NT2/D1 (cell line): ENCODE data around the gene RASAL2.
"Not testable (repeated sequence)": the region's sequence is repeated elsewhere in the genome, so short reads cannot be mapped to it uniquely, and the experiment has no call there.

Experiments used
- DNase-seq: peaks from one replicate; pipeline ENCODE4 v3.0.0-alpha.2; 2011; ENCODE audit warnings: low read depth, low spot score
- H3K27me3 ChIP-seq: 2 replicates; pipeline ENCODE4 v1.6.0; 2011; ENCODE audit warnings: mild to moderate bottlenecking; ENCODE audit not compliant: insufficient read length, insufficient read depth
- H3K36me3 ChIP-seq: 2 replicates; pipeline ENCODE4 v1.6.1; 2011; ENCODE audit warnings: mild to moderate bottlenecking, low read length, mixed read lengths; ENCODE audit not compliant: insufficient read depth, insufficient read length
- H3K4me1 ChIP-seq: 2 replicates; pipeline ENCODE4 v1.5.1; 2011; ENCODE audit not compliant: insufficient read depth, insufficient read length
- H3K4me3 ChIP-seq: 2 replicates; pipeline ENCODE4 v1.5.1; 2011; ENCODE audit warnings: low read depth; ENCODE audit not compliant: insufficient read length
- H3K9ac ChIP-seq: 2 replicates; pipeline ENCODE4 v1.6.0; 2011; ENCODE audit warnings: low read depth; ENCODE audit not compliant: insufficient read length
- H3K9me3 ChIP-seq: 2 replicates; pipeline ENCODE4 v1.5.1; 2011; ENCODE audit warnings: mild to moderate bottlenecking, low read length; ENCODE audit not compliant: insufficient read depth
- SUZ12 ChIP-seq: IDR thresholded peaks from 2 replicates; pipeline ENCODE4 v1.6.1; 2011; ENCODE audit not compliant: insufficient read length, insufficient read depth; ENCODE audit errors: extremely low read depth
- YY1 ChIP-seq: IDR thresholded peaks from 2 replicates; pipeline ENCODE4 v1.6.1; 2011; ENCODE audit not compliant: insufficient read length, insufficient read depth
- ZNF274 ChIP-seq: IDR thresholded peaks from 2 replicates; pipeline ENCODE4 v1.6.1; 2011; ENCODE audit warnings: mild to moderate bottlenecking, low read depth, low read length

Gene RASAL2

DNA sequence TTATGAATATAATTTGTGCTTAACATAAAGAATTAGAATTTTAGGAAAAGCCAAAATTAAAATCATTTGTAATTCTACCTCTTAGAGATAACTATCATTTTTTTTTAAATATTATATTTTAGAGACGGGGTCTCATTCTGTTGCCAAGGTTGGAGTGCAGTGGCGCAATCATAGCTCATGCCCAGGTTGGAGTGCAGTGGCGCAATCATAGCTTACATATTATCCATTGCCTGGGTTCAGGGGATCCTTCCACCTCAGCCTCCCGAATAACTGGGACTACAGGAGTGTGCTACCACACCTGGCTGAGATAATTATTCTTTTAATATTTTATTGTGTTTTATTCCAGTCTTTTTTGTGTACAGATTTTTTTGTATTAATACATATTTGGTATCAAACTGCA, 8.3 kb downstream of the RASAL2 start:
- TF ChIP-seq SUZ12 = no peak

DNA sequence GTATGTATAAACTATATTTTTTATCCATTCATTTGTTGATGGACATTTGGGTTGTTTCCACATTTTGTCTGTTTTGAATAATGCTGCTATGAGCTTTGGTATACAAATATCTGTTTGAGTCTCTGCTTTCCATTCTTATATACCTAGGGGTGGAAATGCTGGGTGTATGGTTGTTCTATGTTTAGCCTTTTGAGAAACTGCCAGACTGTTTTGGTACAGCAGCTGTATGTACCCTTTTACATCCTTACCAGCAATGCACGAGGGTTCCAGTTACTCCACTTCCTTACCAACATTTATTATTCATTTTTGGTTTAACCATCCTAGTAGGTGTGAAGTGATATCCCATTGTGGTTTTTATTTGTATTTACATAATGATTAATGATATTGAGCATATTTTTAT, 13.9 kb downstream of the RASAL2 start:
- H3K9me3 ChIP-seq = no peaks in the 10 kb centered on the region
- H3K4me3 ChIP-seq = no peak overlapping the region
- DNase-seq = no peak
- TF ChIP-seq YY1 (no peak), SUZ12 (no peak), ZNF274 (no peak)
- peaks cover 2% of the 10 kb centered on the region for H3K36me3 ChIP-seq
- no peaks in the 10 kb centered on the region for H3K27me3 ChIP-seq
- H3K4me1 ChIP-seq = no peaks in the 10 kb centered on the region
- H3K9ac ChIP-seq = no peak overlapping the region

More for the DNA sequence above, 8.3 kb downstream of the RASAL2 start:
- Histone ChIP-seq H3K4me3 (no peak overlapping the region), H3K27me3 (no peaks in the 10 kb centered on the region), H3K4me1 (no peaks in the 10 kb centered on the region), H3K9ac (no peak overlapping the region), H3K9me3 (no peaks in the 10 kb centered on the region), H3K36me3 (no peaks in the 10 kb centered on the region)
- DNase-seq = no peak

DNA sequence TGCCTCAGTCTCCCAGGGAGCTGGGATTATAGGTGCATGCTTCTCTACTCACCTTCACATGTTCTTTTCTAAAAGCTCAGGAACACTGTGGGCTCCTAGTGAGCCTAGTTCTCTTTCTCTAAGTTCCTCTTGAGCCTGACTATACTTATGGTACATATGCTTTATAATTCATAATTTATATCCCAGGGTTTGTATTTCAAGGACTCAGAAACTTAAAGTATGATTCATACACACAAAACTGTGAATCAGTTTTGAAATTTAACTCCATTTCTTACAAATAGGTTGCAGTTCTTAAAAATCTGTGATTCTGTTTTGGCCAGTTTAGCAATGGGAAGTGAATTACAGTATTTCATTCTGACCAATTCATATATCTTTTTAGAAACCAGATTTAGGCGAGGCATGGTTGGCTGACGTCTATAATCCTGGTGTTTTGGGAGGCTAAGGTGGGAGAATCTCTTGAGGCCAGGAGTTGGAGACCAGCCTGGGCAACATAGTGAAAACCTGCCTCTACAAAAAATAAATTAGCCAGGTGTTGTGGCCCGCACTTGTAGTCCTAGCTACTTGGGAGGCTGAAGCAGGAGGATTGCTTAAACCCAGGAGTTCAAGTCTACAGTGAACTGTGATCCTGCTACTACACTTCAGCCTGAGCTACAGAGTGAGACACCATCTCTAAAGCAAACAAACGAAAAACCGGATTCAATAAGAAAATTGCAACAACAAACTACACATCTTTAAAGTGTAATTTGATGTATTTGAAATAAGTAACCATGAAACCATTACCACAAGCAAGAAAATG, 15.6 kb downstream of the RASAL2 start:
- Histone ChIP-seq H3K4me1 (peaks cover 3% of the 10 kb centered on the region), H3K27me3 (no peaks in the 10 kb centered on the region), H3K9ac (no peak overlapping the region), H3K9me3 (no peaks in the 10 kb centered on the region), H3K4me3 (no peak overlapping the region), H3K36me3 (peaks cover 2% of the 10 kb centered on the region)
- no peak for DNase-seq
- TF ChIP-seq SUZ12 = no peak
- no peak for TF ChIP-seq YY1
- no peak for TF ChIP-seq ZNF274

GRCh38 chr1:178115260-178115659, 21.4 kb downstream of the RASAL2 start:
- Histone ChIP-seq H3K27me3 (no peaks in the 10 kb centered on the region), H3K4me3 (no peak overlapping the region), H3K9ac (no peak overlapping the region), H3K9me3 (peaks cover 6% of the 10 kb centered on the region; the same call in 1 of the 2 replicates), H3K36me3 (no peaks in the 10 kb centered on the region), H3K4me1 (peaks cover 3% of the 10 kb centered on the region)
- DNase-seq = no peak
- TF ChIP-seq ZNF274 (no peak), SUZ12 (no peak), YY1 (no peak)

GRCh38 chr1:178118524-178118923, 24.6 kb downstream of the RASAL2 start:
- no peaks in the 10 kb centered on the region for H3K4me1 ChIP-seq
- TF ChIP-seq YY1 (no peak), SUZ12 (no peak), ZNF274 (no peak)
- peaks cover 6% of the 10 kb centered on the region; the same call in 1 of the 2 replicates for H3K9me3 ChIP-seq
- no peak for DNase-seq
- no peak overlapping the region for H3K4me3 ChIP-seq
- no peaks in the 10 kb centered on the region for H3K27me3 ChIP-seq
- no peak overlapping the region for H3K9ac ChIP-seq
- H3K36me3 ChIP-seq = peaks cover 4% of the 10 kb centered on the region

- H3K9me3 ChIP-seq = peaks cover 6% of the 10 kb centered on the region; the same call in 1 of the 2 replicates
- H3K4me1 ChIP-seq = no peaks in the 10 kb centered on the region
- DNase-seq = no peak
- no peak for TF ChIP-seq ZNF274
- H3K9ac ChIP-seq = no peak overlapping the region
- peaks cover 4% of the 10 kb centered on the region for H3K36me3 ChIP-seq
- no peaks in the 10 kb centered on the region for H3K27me3 ChIP-seq
- H3K4me3 ChIP-seq = no peak overlapping the region
These were observed 25.7 kb downstream of the RASAL2 start for GRCh38 chr1:178119628-178120027.

- TF ChIP-seq ZNF274 (no peak), SUZ12 (no peak)
- H3K27me3 ChIP-seq = no peaks in the 10 kb centered on the region
- H3K9ac ChIP-seq = no peak overlapping the region
- H3K4me1 ChIP-seq = no peaks in the 10 kb centered on the region
- H3K9me3 ChIP-seq = peaks cover 6% of the 10 kb centered on the region; the same call in 1 of the 2 replicates
- H3K36me3 ChIP-seq = peaks cover 4% of the 10 kb centered on the region
- no peak for DNase-seq
- no peak overlapping the region for H3K4me3 ChIP-seq
These were observed 26.2 kb downstream of the RASAL2 start for GRCh38 chr1:178120088-178120487.

GRCh38 chr1:178120520-178121052, 26.7 kb downstream of the RASAL2 start:
- not testable (repeated sequence) for H3K4me3 ChIP-seq, H3K9me3 ChIP-seq, H3K4me1 ChIP-seq, H3K9ac ChIP-seq, H3K27me3 ChIP-seq, DNase-seq, H3K36me3 ChIP-seq
